IMR-90 (cell line): ENCODE results near the gene ROPN1B. TPM values are rescaled to one million over a fixed set of nuclear protein-coding genes. Genes with fewer than 3 reads are reported as not detected.

ENCODE experiments used
- ATAC-seq: fragments of 200-7000 bp; cut with Tn5 transposase; 2 replicates; pipeline ENCODE4 v1.9.1; 2020; ENCODE audit warnings: low read depth, mild to moderate bottlenecking, moderate library complexity
- BruUV-seq: library from RNA; stranded (reverse); fragments of 400-500 nt; replicated peaks from 2 replicates; lab custom pipeline; 2021; lab: Mats Ljungman, UMichigan
- CTCF ChIA-PET: fragments of 300-600 bp; formaldehyde crosslinking; extraction: SDS; loops from one replicate; lab custom pipeline; 2021; ENCODE audit warnings: antibody characterized with exemption; lab: Yijun Ruan, JAX
- POLR2A ChIA-PET: fragments of 300-600 bp; sonication (Branson Sonifier 250); formaldehyde crosslinking; loops from one replicate; lab custom pipeline; 2022; ENCODE audit warnings: antibody characterized with exemption; ENCODE audit not compliant: unreplicated experiment; lab: Charles Lee
- DNase-seq: peaks from one replicate; pipeline ENCODE4 v3.0.0; 2013
- H2AFZ ChIP-seq: replicated peaks from 2 replicates; pipeline ENCODE3; 2013; ENCODE audit warnings: low read length, mild to moderate bottlenecking; ENCODE audit not compliant: poor library complexity
- H2AK5ac ChIP-seq: 2 replicates; pipeline ENCODE4 v1.6.1; 2013; ENCODE audit warnings: low read depth, low read length, inconsistent platforms
- H2AK9ac ChIP-seq: replicated peaks from 2 replicates; pipeline ENCODE3; 2013; ENCODE audit warnings: mild to moderate bottlenecking, low read depth, low read length, moderate library complexity; ENCODE audit not compliant: poor library complexity
- H2BK120ac ChIP-seq: 2 replicates; pipeline ENCODE4 v1.6.1; 2013; ENCODE audit warnings: low read depth, low read length, inconsistent platforms
- H2BK15ac ChIP-seq: 3 replicates; pipeline ENCODE4 v1.6.1; 2013; ENCODE audit warnings: low read depth, low read length, inconsistent platforms
- H2BK20ac ChIP-seq: 2 replicates; pipeline ENCODE4 v1.6.1; 2013; ENCODE audit warnings: low read depth, mild to moderate bottlenecking, inconsistent platforms, low read length, moderate library complexity
- H2BK5ac ChIP-seq: 2 replicates; pipeline ENCODE4 v1.6.1; 2013; ENCODE audit warnings: mild to moderate bottlenecking, low read depth, low read length, inconsistent platforms; ENCODE audit not compliant: poor library complexity, severe bottlenecking
- H3K14ac ChIP-seq: replicated peaks from 2 replicates; pipeline ENCODE4 v1.6.1; 2013; ENCODE audit warnings: low read depth, low read length, inconsistent platforms
- H3K18ac ChIP-seq: 2 replicates; pipeline ENCODE4 v1.6.1; 2013; ENCODE audit warnings: low read depth, low read length, control low read depth
- H3K23ac ChIP-seq: 2 replicates; pipeline ENCODE4 v1.6.1; 2013; ENCODE audit warnings: low read depth, low read length, inconsistent platforms
- H3K27ac ChIP-seq: 2 replicates; pipeline ENCODE4 v1.5.1; 2013; ENCODE audit warnings: mild to moderate bottlenecking, control low read depth, low read length; ENCODE audit not compliant: insufficient read depth
- H3K27me3 ChIP-seq: 2 replicates; pipeline ENCODE4 v1.6.1; 2013; ENCODE audit warnings: low read length; ENCODE audit not compliant: control insufficient read depth, insufficient read depth
- H3K36me3 ChIP-seq: 2 replicates; pipeline ENCODE4 v1.6.1; 2013; ENCODE audit warnings: low read length, mixed read lengths; ENCODE audit not compliant: control insufficient read depth, insufficient read depth
- H3K4ac ChIP-seq: 2 replicates; pipeline ENCODE4 v1.6.1; 2013; ENCODE audit warnings: low read depth, low read length, inconsistent platforms
- H3K4me1 ChIP-seq: 2 replicates; pipeline ENCODE4 v1.6.1; 2013; ENCODE audit warnings: low read length, mixed read lengths; ENCODE audit not compliant: control insufficient read depth, insufficient read depth
- H3K4me2 ChIP-seq: 2 replicates; pipeline ENCODE4 v1.6.1; 2013; ENCODE audit warnings: low read depth, mild to moderate bottlenecking, control low read depth, low read length, moderate library complexity
- H3K4me3 ChIP-seq: 2 replicates; pipeline ENCODE4 v1.5.1; 2013; ENCODE audit warnings: low read depth, mild to moderate bottlenecking, control low read depth, low read length, moderate library complexity; ENCODE audit not compliant: insufficient read depth
- H3K56ac ChIP-seq: 2 replicates; pipeline ENCODE4 v1.6.1; 2013; ENCODE audit warnings: low read length, inconsistent platforms; ENCODE audit not compliant: insufficient read depth; ENCODE audit errors: extremely low read depth
- H3K79me1 ChIP-seq, 2 experiments: 2 replicates each; pipeline ENCODE4 v1.6.1; 2013; ENCODE audit warnings: low read length in 2 of 2, inconsistent platforms in 1 of 2, low read depth in 1 of 2
- H3K9ac ChIP-seq: 2 replicates; pipeline ENCODE4 v1.6.1; 2013; ENCODE audit warnings: low read depth, low read length, control low read depth
- H3K9me1 ChIP-seq: 2 replicates; pipeline ENCODE4 v1.6.1; 2013; ENCODE audit warnings: low read length, inconsistent platforms; ENCODE audit not compliant: insufficient read depth
- H3K9me3 ChIP-seq: 2 replicates; pipeline ENCODE4 v1.6.1; 2013; ENCODE audit warnings: low read length; ENCODE audit not compliant: control insufficient read depth, insufficient read depth
- H4K20me1 ChIP-seq: 2 replicates; pipeline ENCODE4 v1.6.1; 2013; ENCODE audit warnings: low read length, inconsistent platforms; ENCODE audit not compliant: insufficient read depth
- H4K5ac ChIP-seq: 2 replicates; pipeline ENCODE4 v1.6.1; 2013; ENCODE audit warnings: mild to moderate bottlenecking, low read depth, low read length, control low read depth
- H4K8ac ChIP-seq, 2 experiments: 2 replicates each; pipeline ENCODE4 v1.6.1; 2013; ENCODE audit warnings: low read depth in 2 of 2, low read length in 2 of 2, control low read depth in 1 of 2, inconsistent platforms in 1 of 2
- H4K91ac ChIP-seq: 2 replicates; pipeline ENCODE4 v1.6.1; 2013; ENCODE audit warnings: low read depth, low read length, inconsistent platforms; ENCODE audit not compliant: insufficient read depth
- BHLHE40 ChIP-seq: fragments of 150-350 bp; IDR thresholded peaks from 2 replicates; pipeline ENCODE4 v1.6.1; 2016; ENCODE audit warnings: mild to moderate bottlenecking, low read depth, low read length
- CEBPB ChIP-seq: IDR thresholded peaks from 2 replicates; pipeline ENCODE4 v1.6.1; 2012; ENCODE audit warnings: low read depth, low read length, improper control_type of control experiment
- CHD1 ChIP-seq: IDR thresholded peaks from 2 replicates; pipeline ENCODE4 v1.6.1; 2012; ENCODE audit warnings: low read depth, low read length, improper control_type of control experiment
- CTCF ChIP-seq: conservative IDR thresholded peaks from 2 replicates; pipeline ENCODE4 v1.5.1; 2012; ENCODE audit warnings: mild to moderate bottlenecking, low read depth, low read length, improper control_type of control experiment
- ELK1 ChIP-seq: fragments of 150-350 bp; IDR thresholded peaks from 2 replicates; pipeline ENCODE4 v1.6.1; 2016; ENCODE audit warnings: low read depth, mild to moderate bottlenecking, low read length, moderate library complexity, borderline replicate concordance
- FOS ChIP-seq: fragments of 150-350 bp; IDR thresholded peaks from 2 replicates; pipeline ENCODE4 v1.6.1; 2016; ENCODE audit warnings: low read depth, low read length
- MAFK ChIP-seq: IDR thresholded peaks from 2 replicates; pipeline ENCODE4 v1.6.1; 2012; ENCODE audit warnings: low read depth, low read length, improper control_type of control experiment
- MAZ ChIP-seq: IDR thresholded peaks from 2 replicates; pipeline ENCODE4 v1.6.1; 2012; ENCODE audit warnings: low read depth, mild to moderate bottlenecking, low read length, improper control_type of control experiment, moderate library complexity, borderline replicate concordance
- MXI1 ChIP-seq: IDR thresholded peaks from 2 replicates; pipeline ENCODE4 v1.6.1; 2012; ENCODE audit warnings: low read depth, mild to moderate bottlenecking, low read length, moderate library complexity, borderline replicate concordance
- NFE2L2 ChIP-seq: fragments of 150-350 bp; IDR thresholded peaks from 2 replicates; pipeline ENCODE4 v1.6.1; 2016; ENCODE audit warnings: low read depth, mild to moderate bottlenecking, low read length
- POLR2A ChIP-seq: IDR thresholded peaks from 2 replicates; pipeline ENCODE4 v1.6.1; 2012; ENCODE audit warnings: mild to moderate bottlenecking, low read depth, low read length
- RAD21 ChIP-seq: IDR thresholded peaks from 2 replicates; pipeline ENCODE4 v1.6.1; 2012; ENCODE audit warnings: low read length, improper control_type of control experiment
- RCOR1 ChIP-seq: IDR thresholded peaks from 2 replicates; pipeline ENCODE4 v1.6.1; 2012; ENCODE audit warnings: mild to moderate bottlenecking, low read length, improper control_type of control experiment; ENCODE audit not compliant: insufficient replicate concordance
- RFX5 ChIP-seq: IDR thresholded peaks from 2 replicates; pipeline ENCODE4 v1.8.0; 2012; ENCODE audit warnings: low read depth, mild to moderate bottlenecking, low read length, moderate library complexity
- SMC3 ChIP-seq: fragments of 150-350 bp; IDR thresholded peaks from 2 replicates; pipeline ENCODE4 v1.6.1; 2016; ENCODE audit warnings: low read depth, mild to moderate bottlenecking, antibody characterized with exemption, low read length, moderate library complexity
- USF2 ChIP-seq: fragments of 150-350 bp; IDR thresholded peaks from 2 replicates; pipeline ENCODE4 v1.6.1; 2017; ENCODE audit warnings: mild to moderate bottlenecking, antibody characterized with exemption, low read length, low read depth
- WGBS, 2 experiments: methylation state at CpG; one replicate each; pipeline versions ENCODE4 v1.1.5 to v1.1.7; 2013; ENCODE audit warnings: missing lambda C conversion rate in 2 of 2; ENCODE audit not compliant: insufficient read length in 1 of 2; ENCODE audit errors: extremely low coverage in 2 of 2; 5-methylcytosine and 5-hydroxymethylcytosine counted together
- dilution Hi-C: fragments of 300-500 bp; cut with HindIII; formaldehyde crosslinking; loops from one replicate; pipeline ENCODE4 v1.14.3; 2018; ENCODE audit warnings: low sequenced_read_pairs; ENCODE audit not compliant: unreplicated experiment
- in situ Hi-C: fragments of 300-500 bp; cut with MboI; formaldehyde crosslinking; loops from 3 replicates; pipeline ENCODE4 v1.14.3; 2019; ENCODE audit warnings: low sequenced_read_pairs, inconsistent platforms, mixed read lengths
- intact Hi-C: fragments of 100-400 bp; cut with micrococcal nuclease; formaldehyde crosslinking; loops from 2 replicates; pipeline ENCODE4 v1.10.0; 2022
- polyA plus RNA-seq, 3 experiments: library from polyadenylated mRNA; depleted of rRNA; stranded (reverse); fragments of >200 nt; gene quantifications; 2 replicates each; pipeline ENCODE4 v1.2.3, GENCODE V29; 2012; ENCODE audit warnings: low replicate concordance in 1 of 3
- total RNA-seq: library from RNA; depleted of rRNA; stranded (reverse); fragments of >200 nt; gene quantifications from 2 replicates; pipeline ENCODE4 v1.2.3, GENCODE V29; 2012

Gene ROPN1B
- total and polyA plus RNA-seq, 2 of the 4 experiments (the other 2 are of a cell fraction): not detected

GRCh38 chr3:126031981-126032471 is 63.0 kb downstream of the ROPN1B start:
- Histone ChIP-seq H3K9me1 (peaks cover 5% of the 10 kb centered on the region; the same call in 1 of the 2 replicates), H3K36me3 (no peaks in the 10 kb centered on the region), H3K23ac (no peak overlapping the region), H3K56ac (no peak overlapping the region), H4K5ac (no peak overlapping the region), H3K4me2 (no peak overlapping the region), H2BK120ac (no peak overlapping the region), H4K8ac (no peak overlapping the region), H2AK5ac (no peak overlapping the region), H3K4me3 (no peak overlapping the region), H3K27me3 (no peaks in the 10 kb centered on the region), H2BK5ac (no peak overlapping the region), H3K14ac (no peak overlapping the region), H3K27ac (no peak overlapping the region), H3K18ac (no peak overlapping the region), H3K79me1 (no peaks in the 10 kb centered on the region), H2BK20ac (no peak overlapping the region), H4K91ac (no peak overlapping the region), H3K4ac (no peak overlapping the region), H3K9me3 (peaks cover 7% of the 10 kb centered on the region), H2AFZ (no peak overlapping the region), H2AK9ac (no peak overlapping the region), H2BK15ac (no peak overlapping the region), H4K20me1 (no peaks in the 10 kb centered on the region), H3K9ac (no peak overlapping the region), H3K4me1 (no peaks in the 10 kb centered on the region)
- ChIA-PET CTCF (no interaction called here), POLR2A (no interaction called here)
- DNase-seq: no peak
- ATAC-seq: no peak
- dilution Hi-C loops: no loop called here
- BruUV-seq: no TSS peak
- intact Hi-C loops: no loop called here
- TF ChIP-seq NFE2L2: no peak
- no peak for TF ChIP-seq ELK1
- no peak for TF ChIP-seq BHLHE40
- no peak for TF ChIP-seq MXI1
- no peak for TF ChIP-seq MAZ
- no peak for TF ChIP-seq POLR2A
- TF ChIP-seq RFX5: no peak
- no peak for TF ChIP-seq MAFK
- TF ChIP-seq RAD21: no peak
- no peak for TF ChIP-seq CHD1
- no peak for TF ChIP-seq CTCF
- TF ChIP-seq USF2: no peak
- TF ChIP-seq SMC3: no peak
- TF ChIP-seq FOS: no peak
- TF ChIP-seq CEBPB: no peak
- no peak for TF ChIP-seq RCOR1
- 20% methylated on average over 2 of the region's 9 CpGs; no CpG with 5 or more reads in 1 of the 2 experiments for WGBS, 2 experiments
- in situ Hi-C loops: no loop called here
